AG04449 (cell line): ENCODE measurements around the gene KCNQ1.

ENCODE experiments used
- CTCF ChIA-PET: fragments of 350-600 bp; formaldehyde crosslinking; extraction: SDS; loops from one replicate; lab custom pipeline; 2021; ENCODE audit warnings: antibody characterized with exemption; lab: Yijun Ruan, JAX
- POLR2A ChIA-PET: fragments of 400-600, 350-600 bp; formaldehyde crosslinking; extraction: SDS; loops from one replicate; lab custom pipeline; 2020; ENCODE audit warnings: antibody characterized with exemption, inconsistent platforms; lab: Yijun Ruan, JAX
- DNase-seq: peaks from one replicate; pipeline ENCODE4 v3.0.0-alpha.2; 2010; ENCODE audit warnings: low read depth, low spot score
- H3K4me3 ChIP-seq: 2 replicates; pipeline ENCODE4 v1.5.1; 2011; ENCODE audit warnings: low read depth, mild to moderate bottlenecking, control low read depth, low read length
- CTCF ChIP-seq: IDR thresholded peaks from one replicate; pipeline ENCODE4 v1.5.1; 2011; ENCODE audit warnings: mild to moderate bottlenecking, moderate library complexity, low read length, control low read depth, inconsistent platforms; ENCODE audit not compliant: insufficient read depth; ENCODE audit errors: missing control alignments

KCNQ1 gene

GRCh38 chr11:2512431-2513407, 67.9 kb downstream of the KCNQ1 start:
- TF ChIP-seq CTCF = no peak
- ChIA-PET POLR2A (no interaction called here), CTCF (interaction anchor here (1.6 kb wide), 1 partner anchor 19 kb away, joined by 4 read pairs; no protein-coding TSS in a partner anchor)
- no peak overlapping the region for H3K4me3 ChIP-seq
- no peak for DNase-seq

- ChIA-PET POLR2A (no interaction called here), CTCF (no interaction called here)
- no peak overlapping the region for H3K4me3 ChIP-seq
- no peak for DNase-seq
- no peak for TF ChIP-seq CTCF
Observed at GRCh38 chr11:2513441-2513840, 68.6 kb downstream of the KCNQ1 start.

- ChIA-PET CTCF (interaction anchor here (0.8 to 1.1 kb wide), 2 partner anchors 15 to 18 kb away, joined by 3 to 4 read pairs; no protein-coding TSS in a partner anchor), POLR2A (no interaction called here)
- no peak for DNase-seq
- no peak for TF ChIP-seq CTCF
- no peak overlapping the region for H3K4me3 ChIP-seq
Observed at GRCh38 chr11:2515401-2516275, 70.8 kb downstream of the KCNQ1 start.

GRCh38 chr11:2516276-2517015, 71.6 kb downstream of the KCNQ1 start:
- no peak overlapping the region for H3K4me3 ChIP-seq
- POLR2A ChIA-PET = no interaction called here
- TF ChIP-seq CTCF = no peak
- no peak for DNase-seq
- CTCF ChIA-PET = interaction anchor here (0.8 to 1.1 kb wide), 2 partner anchors 14 to 17 kb away, joined by 3 to 4 read pairs; no protein-coding TSS in a partner anchor

- DNase-seq = no peak
- ChIA-PET CTCF (no interaction called here), POLR2A (no interaction called here)
- H3K4me3 ChIP-seq = no peak overlapping the region
- no peak for TF ChIP-seq CTCF
Observed at GRCh38 chr11:2517016-2517385, 72.2 kb downstream of the KCNQ1 start.
